Smooth muscle cell (in vitro differentiated cells): ENCODE measurements around the gene OSGIN1. TPM values are rescaled to one million over a fixed set of nuclear protein-coding genes. Genes with fewer than 3 reads are reported as not detected.

ENCODE experiments used
- DNase-seq: peaks from one replicate; lab custom pipeline; 2025; ENCODE audit not compliant: unreplicated experiment; lab: John Stamatoyannopoulos, UW
- H2AFZ ChIP-seq: fragments of 200-600 bp; sonication (generic); 2 replicates; pipeline ENCODE4 v1.6.0; 2016; ENCODE audit warnings: antibody characterized with exemption, low read depth, mild to moderate bottlenecking
- H3F3A ChIP-seq: fragments of 200-600 bp; sonication (generic); 2 replicates; pipeline ENCODE4 v1.6.0; 2017; ENCODE audit warnings: antibody characterized with exemption, low read depth
- H3K27ac ChIP-seq: fragments of 200-600 bp; sonication (generic); 2 replicates; pipeline ENCODE4 v1.5.1; 2016; ENCODE audit warnings: low read depth, mild to moderate bottlenecking
- H3K27me3 ChIP-seq: fragments of 200-600 bp; sonication (generic); 2 replicates; pipeline ENCODE4 v1.6.1; 2016; ENCODE audit warnings: low read depth, mild to moderate bottlenecking
- H3K36me3 ChIP-seq: fragments of 200-600 bp; sonication (generic); 2 replicates; pipeline ENCODE4 v1.5.1; 2016; ENCODE audit warnings: low read depth
- H3K4me1 ChIP-seq: fragments of 200-600 bp; sonication (generic); 2 replicates; pipeline ENCODE4 v1.5.1; 2016; ENCODE audit warnings: low read depth
- H3K4me2 ChIP-seq: fragments of 200-600 bp; sonication (generic); 2 replicates; pipeline ENCODE4 v1.6.0; 2016; ENCODE audit warnings: mild to moderate bottlenecking
- H3K4me3 ChIP-seq: fragments of 200-600 bp; sonication (generic); 2 replicates; pipeline ENCODE4 v1.5.1; 2016; ENCODE audit warnings: mild to moderate bottlenecking
- H3K79me2 ChIP-seq: fragments of 200-600 bp; sonication (generic); 2 replicates; pipeline ENCODE4 v1.6.0; 2016; ENCODE audit warnings: low read depth, mild to moderate bottlenecking
- H3K9ac ChIP-seq: fragments of 200-600 bp; sonication (generic); 2 replicates; pipeline ENCODE4 v1.6.0; 2016; ENCODE audit warnings: low read depth
- H3K9me3 ChIP-seq: fragments of 200-600 bp; sonication (generic); replicated peaks from 2 replicates; pipeline ENCODE4 v1.5.1; 2016; ENCODE audit warnings: low read depth
- H4K20me1 ChIP-seq: fragments of 200-600 bp; sonication (generic); 2 replicates; pipeline ENCODE4 v1.6.0; 2016; ENCODE audit warnings: low read depth
- CTCF ChIP-seq: fragments of 200-600 bp; sonication (generic); IDR thresholded peaks from 2 replicates; pipeline ENCODE4 v1.5.1; 2017; ENCODE audit warnings: borderline replicate concordance, mild to moderate bottlenecking, antibody characterized with exemption; ENCODE audit not compliant: insufficient read depth, poor library complexity, severe bottlenecking
- WGBS: methylation state at CpG from one replicate; pipeline ENCODE4 v1.1.7; 2016; ENCODE audit warnings: low lambda C conversion rate; 5-methylcytosine and 5-hydroxymethylcytosine counted together
- polyA plus RNA-seq: library from polyadenylated mRNA; unstranded; fragments of >200 nt; fragmentation: Nextera tagmentation; extraction: Ambion mirVana; gene quantifications from 2 replicates; pipeline ENCODE4 v1.2.1, GENCODE V29; 2016
- total RNA-seq: library from RNA; depleted of rRNA; stranded (reverse); fragments of >200 nt; gene quantifications from 2 replicates; pipeline ENCODE4 v1.2.3, GENCODE V29; 2014

The OSGIN1 gene
- total and polyA plus RNA-seq, 2 experiments from 2014 or later: 8.9 to 12.4 TPM

- H3K9ac ChIP-seq: no peak overlapping the region
- no peaks in the 10 kb centered on the region for H3K36me3 ChIP-seq
- WGBS: 78% methylated on average over 9 of the region's 18 CpGs
- peaks cover 12% of the 10 kb centered on the region for H3K27me3 ChIP-seq
- H3K4me2 ChIP-seq: no peak overlapping the region
- DNase-seq: no peak
- TF ChIP-seq CTCF: no peak
- no peak overlapping the region for H2AFZ ChIP-seq
- H3F3A ChIP-seq: no peaks in the 10 kb centered on the region
- no peaks in the 10 kb centered on the region for H3K79me2 ChIP-seq
- H3K27ac ChIP-seq: no peak overlapping the region
- H3K9me3 ChIP-seq: no peaks in the 10 kb centered on the region
- H4K20me1 ChIP-seq: no peaks in the 10 kb centered on the region
- H3K4me3 ChIP-seq: no peak overlapping the region
- H3K4me1 ChIP-seq: no peaks in the 10 kb centered on the region
These were observed 16.9 kb downstream of the OSGIN1 start for GRCh38 chr16:83969771-83970429.

GRCh38 chr16:83970430-83970815, 17.4 kb downstream of the OSGIN1 start:
- Histone ChIP-seq H3K4me3 (no peak overlapping the region), H3F3A (no peaks in the 10 kb centered on the region)

GRCh38 chr16:83971165-83972130, 18.4 kb downstream of the OSGIN1 start:
- Histone ChIP-seq H3K9ac (no peak overlapping the region), H3K4me2 (no peak overlapping the region), H3K4me3 (no peak overlapping the region), H3K9me3 (no peaks in the 10 kb centered on the region), H3K79me2 (no peaks in the 10 kb centered on the region), H3K4me1 (no peaks in the 10 kb centered on the region), H3K27ac (no peak overlapping the region), H2AFZ (no peak overlapping the region), H3K27me3 (peaks cover 12% of the 10 kb centered on the region), H3F3A (no peaks in the 10 kb centered on the region), H3K36me3 (no peaks in the 10 kb centered on the region), H4K20me1 (no peaks in the 10 kb centered on the region)
- 92% methylated on average over 25 of the region's 27 CpGs for WGBS
- TF ChIP-seq CTCF: no peak
- DNase-seq: no peak

More at GRCh38 chr16:83970430-83970815, 17.4 kb downstream of the OSGIN1 start:
- H3K27ac ChIP-seq: no peak overlapping the region
- H3K79me2 ChIP-seq: no peaks in the 10 kb centered on the region
- no peaks in the 10 kb centered on the region for H4K20me1 ChIP-seq
- peaks cover 12% of the 10 kb centered on the region for H3K27me3 ChIP-seq
- no peak for TF ChIP-seq CTCF
- no peaks in the 10 kb centered on the region for H3K4me1 ChIP-seq
- 96% methylated on average over 6 of the region's 6 CpGs for WGBS
- H2AFZ ChIP-seq: no peak overlapping the region
- DNase-seq: no peak
- no peak overlapping the region for H3K9ac ChIP-seq
- H3K36me3 ChIP-seq: no peaks in the 10 kb centered on the region
- no peaks in the 10 kb centered on the region for H3K9me3 ChIP-seq
- H3K4me2 ChIP-seq: no peak overlapping the region
